Gastroesophageal sphincter (tissue), 4 donors: ENCODE measurements around the gene IRS2. TPM values are rescaled to one million over a fixed set of nuclear protein-coding genes. Genes with fewer than 3 reads are reported as not detected.

Experiments used
- ATAC-seq: fragments of 150-250 bp; one replicate; pipeline ENCODE4 v1.9.1; 2016; ENCODE audit warnings: mild to moderate bottlenecking, moderate library complexity
- H3K27ac ChIP-seq, 4 donors: fragments of 200-600 bp; sonication (generic) in 3 of 4; 1 replicate in 3 of 4; 2 replicates in 1 of 4; pipeline ENCODE4 v1.5.1; 2016 to 2019
- H3K27me3 ChIP-seq: fragments of 200-600 bp; sonication (generic); one replicate; pipeline ENCODE4 v1.5.1; 2019
- H3K36me3 ChIP-seq, 2 donors: fragments of 200-600 bp; sonication (generic); one replicate each; pipeline ENCODE4 v1.5.1; 2019; ENCODE audit warnings: control low read depth in 1 of 2
- H3K4me1 ChIP-seq, 3 donors: fragments of 200-600 bp; sonication (generic); 1 replicate in 2 of 3; 2 replicates in 1 of 3; pipeline ENCODE4 v1.5.1; 2016 to 2019; ENCODE audit warnings: control low read depth in 2 of 3
- H3K4me3 ChIP-seq, 2 donors: fragments of 200-600 bp; sonication (generic); one replicate each; pipeline ENCODE4 v1.5.1; 2019; ENCODE audit warnings: mild to moderate bottlenecking in 1 of 2, moderate library complexity in 1 of 2
- H3K9me3 ChIP-seq, 3 donors: fragments of 200-600 bp; sonication (generic); one replicate each; pipeline ENCODE4 v1.5.1; 2017 to 2019; ENCODE audit warnings: control low read depth in 2 of 3
- EP300 ChIP-seq: sonication (generic); formaldehyde crosslinking; IDR thresholded peaks from one replicate; pipeline ENCODE4 v1.6.1; 2017; ENCODE audit warnings: antibody characterized with exemption, mild to moderate bottlenecking
- POLR2A ChIP-seq, 2 donors: fragments of 450-650 bp; IDR thresholded peaks; one replicate each; pipeline ENCODE4 v1.6.1; 2017; ENCODE audit warnings: antibody characterized with exemption in 2 of 2, mild to moderate bottlenecking in 2 of 2, moderate library complexity in 1 of 2
- POLR2AphosphoS5 ChIP-seq: sonication (generic); formaldehyde crosslinking; IDR thresholded peaks from one replicate; pipeline ENCODE4 v1.6.1; 2017; ENCODE audit warnings: antibody characterized with exemption
- WGBS, 2 donors: methylation state at CpG; one replicate each; pipeline ENCODE4 v1.1.5; 2018; ENCODE audit warnings: low coverage in 1 of 2; 5-methylcytosine and 5-hydroxymethylcytosine counted together
- total RNA-seq, 4 donors: library from RNA; depleted of rRNA; stranded (reverse); fragments of >200 nt; gene quantifications; one replicate each; pipeline ENCODE4 v1.1.0, GENCODE V29; 2016
- TF ChIP-seq, protein P1 (sequence below), 4 experiments: fragments of 200-600 bp in 2 of 4; fragments of 450-650 bp in 2 of 4; sonication (generic) in 1 of 4; IDR thresholded peaks; one replicate each; pipeline ENCODE4 v1.5.1; 2017 to 2019; ENCODE audit warnings: antibody characterized with exemption in 4 of 4, mild to moderate bottlenecking in 2 of 4, moderate library complexity in 2 of 4

IRS2 gene
- total RNA-seq, 4 donors from 2014 or later, result 29.8 to 69.3 (median 49.4) TPM

DNA sequence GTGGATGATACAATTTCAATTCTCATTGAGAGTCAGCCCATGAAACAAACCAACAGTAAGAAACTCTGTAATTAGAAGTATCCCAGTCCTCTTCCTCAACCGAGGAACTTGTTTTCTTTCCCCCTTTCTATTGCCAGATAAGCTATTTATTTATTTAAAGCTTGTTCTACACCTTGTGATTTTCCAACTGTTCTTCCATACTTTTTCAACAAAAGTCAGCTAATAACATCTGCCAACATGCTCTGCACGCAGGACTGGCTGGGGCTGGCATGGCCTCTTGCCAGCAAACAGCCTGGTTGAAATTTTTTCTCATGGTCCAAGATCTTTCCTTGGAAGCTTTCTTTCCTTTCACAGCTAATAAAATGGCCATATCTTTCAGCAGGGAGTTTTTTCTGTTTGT, 2.9 kb upstream of the IRS2 start:
- TF ChIP-seq POLR2AphosphoS5 (peak; percentile 32), EP300 (no peak)
- peak overlapping the region; percentile 25 to 98 (median 76) for H3K27ac ChIP-seq
- no peaks in the 10 kb centered on the region for H3K9me3 ChIP-seq
- peaks cover 0 to 42% (median 0%) of the 10 kb centered on the region in 3 donors for H3K4me1 ChIP-seq
- WGBS, 2 donors, result 25 to 28% methylated on average over 2 of the region's 2 CpGs
- H3K27me3 ChIP-seq, result no peaks in the 10 kb centered on the region
- ATAC-seq, result no peak
- H3K4me3 ChIP-seq, result no peak overlapping the region
- H3K36me3 ChIP-seq, result peaks cover 0 to 2% of the 10 kb centered on the region in 2 donors

DNA sequence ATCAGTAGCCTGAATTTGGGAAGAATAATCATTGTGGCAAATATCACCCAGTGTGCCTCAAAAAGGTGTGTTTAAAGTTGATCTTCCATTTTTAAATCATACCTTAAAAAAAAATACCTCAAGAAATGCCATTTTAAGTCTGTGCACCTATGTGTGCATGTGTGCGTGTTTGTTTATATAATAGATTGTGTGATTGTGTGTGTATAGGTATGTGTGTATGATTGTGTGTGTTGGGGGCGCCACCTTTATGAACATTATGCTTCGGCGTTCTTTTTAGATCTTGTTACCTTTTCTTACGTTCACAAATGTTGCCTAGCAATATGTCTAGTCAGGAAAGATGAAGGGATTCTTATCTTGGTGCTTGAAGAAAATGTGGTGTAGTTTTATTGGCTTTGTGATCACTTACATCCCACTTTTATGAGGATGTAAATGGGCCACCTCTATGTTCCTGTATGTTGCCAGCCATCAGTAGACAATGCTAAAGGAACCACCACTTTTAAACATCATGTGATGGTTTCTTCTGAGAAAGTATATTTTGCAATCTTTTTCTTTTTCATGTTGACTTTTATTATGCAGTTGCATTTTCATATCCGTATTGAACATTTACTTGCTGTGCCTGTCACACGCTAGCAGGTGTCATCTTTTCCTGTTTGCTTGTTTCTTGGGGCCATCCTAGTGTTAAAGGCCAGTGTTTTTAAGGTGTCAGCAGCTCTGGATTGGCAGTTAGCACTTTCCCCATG, 2.2 kb upstream of the IRS2 start:
- no peaks in the 10 kb centered on the region for H3K9me3 ChIP-seq
- TF ChIP-seq, protein P1, sequence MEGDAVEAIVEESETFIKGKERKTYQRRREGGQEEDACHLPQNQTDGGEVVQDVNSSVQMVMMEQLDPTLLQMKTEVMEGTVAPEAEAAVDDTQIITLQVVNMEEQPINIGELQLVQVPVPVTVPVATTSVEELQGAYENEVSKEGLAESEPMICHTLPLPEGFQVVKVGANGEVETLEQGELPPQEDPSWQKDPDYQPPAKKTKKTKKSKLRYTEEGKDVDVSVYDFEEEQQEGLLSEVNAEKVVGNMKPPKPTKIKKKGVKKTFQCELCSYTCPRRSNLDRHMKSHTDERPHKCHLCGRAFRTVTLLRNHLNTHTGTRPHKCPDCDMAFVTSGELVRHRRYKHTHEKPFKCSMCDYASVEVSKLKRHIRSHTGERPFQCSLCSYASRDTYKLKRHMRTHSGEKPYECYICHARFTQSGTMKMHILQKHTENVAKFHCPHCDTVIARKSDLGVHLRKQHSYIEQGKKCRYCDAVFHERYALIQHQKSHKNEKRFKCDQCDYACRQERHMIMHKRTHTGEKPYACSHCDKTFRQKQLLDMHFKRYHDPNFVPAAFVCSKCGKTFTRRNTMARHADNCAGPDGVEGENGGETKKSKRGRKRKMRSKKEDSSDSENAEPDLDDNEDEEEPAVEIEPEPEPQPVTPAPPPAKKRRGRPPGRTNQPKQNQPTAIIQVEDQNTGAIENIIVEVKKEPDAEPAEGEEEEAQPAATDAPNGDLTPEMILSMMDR (IDR thresholded peaks at IDR 0.05), result no peak
- TF ChIP-seq POLR2AphosphoS5, result no peak
- TF ChIP-seq POLR2A (IDR thresholded peaks at IDR 0.05), result no peak
- TF ChIP-seq EP300, result no peak
- no peak overlapping the region for H3K4me3 ChIP-seq
- 69% methylated on average over 6 to 7 of the region's 7 CpGs for WGBS, 2 donors
- peak overlapping the region; percentile 25 to 98 (median 76) for H3K27ac ChIP-seq
- H3K36me3 ChIP-seq, result peaks cover 0 to 10% of the 10 kb centered on the region in 2 donors
- no peaks in the 10 kb centered on the region for H3K27me3 ChIP-seq
- ATAC-seq, result no peak
- H3K4me1 ChIP-seq, result peaks cover 0 to 49% (median 3%) of the 10 kb centered on the region in 3 donors

DNA sequence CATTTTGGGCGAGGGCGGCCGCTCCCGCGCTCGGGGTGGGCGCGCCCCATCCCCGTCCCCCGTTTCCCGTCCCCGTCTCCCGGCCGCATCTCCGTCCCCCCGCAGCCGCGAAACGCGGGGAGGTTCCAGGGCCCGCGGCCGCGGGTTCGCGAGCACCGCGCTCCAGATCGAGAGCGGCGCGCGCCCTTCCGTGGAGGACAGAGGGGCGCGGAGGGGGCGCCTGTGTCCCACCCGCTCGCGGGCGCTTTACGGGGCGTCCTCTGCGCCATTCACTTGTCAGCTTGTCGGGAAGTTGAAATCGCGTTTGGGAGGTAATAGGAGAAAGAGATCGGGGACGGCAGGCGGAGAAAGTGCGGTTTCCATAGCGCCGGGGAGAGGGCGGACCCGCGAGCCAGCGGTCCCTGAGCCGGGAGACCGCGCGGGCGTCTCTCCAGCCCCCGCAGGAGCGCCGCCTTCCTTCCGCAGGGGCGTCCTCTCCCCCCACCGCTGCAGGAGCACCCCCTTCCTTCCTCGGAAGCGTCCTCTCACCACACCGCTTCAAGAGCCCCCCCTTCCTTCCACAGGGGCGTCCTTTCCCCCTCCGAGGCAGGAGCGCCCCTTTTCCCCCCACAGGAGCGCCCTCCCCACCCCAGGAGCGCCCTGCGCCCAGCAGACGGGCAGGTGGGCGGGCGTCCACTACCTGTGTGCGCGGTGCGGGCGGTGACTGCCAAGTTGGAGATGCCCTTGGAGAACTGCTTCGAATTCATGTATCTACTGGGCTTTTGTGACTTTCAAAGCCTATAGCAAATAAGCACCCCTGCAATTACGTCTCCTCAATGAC, 962 bp upstream of the IRS2 start:
- peaks cover 0 to 61% (median 4%) of the 10 kb centered on the region in 3 donors for H3K4me1 ChIP-seq

DNA sequence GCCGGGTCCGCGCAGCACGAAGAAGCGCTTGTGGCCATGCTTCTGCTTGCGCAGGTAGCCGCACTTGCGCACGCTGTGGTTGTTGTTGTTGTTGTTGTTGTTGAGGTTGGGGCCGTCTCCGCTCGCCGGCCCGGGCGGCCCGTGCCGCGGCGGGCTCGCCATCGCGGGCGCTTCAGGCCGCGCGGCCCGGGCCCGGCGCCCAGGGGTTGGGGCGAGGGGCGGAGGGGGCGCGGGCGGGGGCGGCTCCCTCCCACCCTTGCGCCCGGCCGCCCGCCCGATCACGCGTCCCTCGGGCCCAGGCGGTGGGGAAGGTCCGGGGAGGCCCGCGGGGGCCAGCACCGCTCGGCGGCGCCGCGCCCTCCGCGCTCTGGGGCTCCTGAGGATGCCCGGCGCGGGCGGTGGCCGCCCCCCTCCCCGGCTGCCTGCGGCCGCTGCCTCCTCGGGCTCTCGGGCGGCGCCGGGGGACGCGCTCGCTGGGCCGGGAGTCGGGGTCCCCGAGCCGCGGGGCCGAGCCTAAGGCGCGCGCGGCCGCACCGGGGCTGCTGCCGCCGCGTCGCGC, 412 bp downstream of the IRS2 start:
- TF ChIP-seq POLR2AphosphoS5 (no peak), POLR2A (IDR thresholded peaks at IDR 0.05) (no peak), EP300 (no peak)
- TF ChIP-seq, protein P1 (IDR thresholded peaks at IDR 0.05), result no peak
- peak overlapping the region; percentile 95 to 99 (median 97) for H3K27ac ChIP-seq
- no peaks in the 10 kb centered on the region for H3K9me3 ChIP-seq
- no peaks in the 10 kb centered on the region for H3K27me3 ChIP-seq
- H3K4me3 ChIP-seq, result peak overlapping the region; percentile 82 to 92
- H3K4me1 ChIP-seq, result peaks cover 0 to 69% (median 6%) of the 10 kb centered on the region in 3 donors
- peaks cover 0 to 35% of the 10 kb centered on the region in 2 donors for H3K36me3 ChIP-seq
- ATAC-seq, result peak; percentile 23
- WGBS, 2 donors, result no CpG with 5 or more reads among the region's 88 CpGs

More for the DNA sequence above, 962 bp upstream of the IRS2 start:
- Histone ChIP-seq H3K36me3 (peaks cover 0 to 22% of the 10 kb centered on the region in 2 donors), H3K27ac (peak overlapping the region; percentile 78 to 99 (median 96)), H3K9me3 (no peaks in the 10 kb centered on the region), H3K27me3 (no peaks in the 10 kb centered on the region), H3K4me3 (peak overlapping the region; percentile 68 to 82)
- peak; percentile 0 for ATAC-seq
- TF ChIP-seq POLR2AphosphoS5, result no peak
- TF ChIP-seq, protein P1 (IDR thresholded peaks at IDR 0.05), result peak in 1 of 4 experiments; percentile 31
- TF ChIP-seq POLR2A (IDR thresholded peaks at IDR 0.05), result peak in 1 of 2 donors; percentile 30
- WGBS, 2 donors, result 0 to 10% methylated on average over 2 of the region's 86 CpGs
